Neural crest cell (in vitro differentiated cells): Measurements from ENCODE around the gene PDE5A. TPM values are rescaled to one million over a fixed set of nuclear protein-coding genes. Genes with fewer than 3 reads are reported as not detected.
"Not testable (repeated sequence)": the region's sequence is repeated elsewhere in the genome, so short reads cannot be mapped to it uniquely, and the experiment has no call there.

Experiments used
- DNase-seq: peaks from one replicate; pipeline ENCODE4 v3.0.0; 2021; ENCODE audit warnings: low read depth, mixed read lengths, low spot score
- H3K27ac Mint-ChIP-seq: one replicate; pipeline ENCODE4 v1.8.0; 2021; ENCODE audit warnings: mild to moderate bottlenecking, mixed read lengths; ENCODE audit not compliant: unreplicated experiment
- H3K27me3 Mint-ChIP-seq: 2 replicates; pipeline ENCODE4 v1.8.0; 2021; ENCODE audit warnings: low read depth, mild to moderate bottlenecking, mixed read lengths
- H3K36me3 Mint-ChIP-seq: 2 replicates; pipeline ENCODE4 v1.8.0; 2021; ENCODE audit warnings: low read depth, mild to moderate bottlenecking, mixed read lengths
- H3K4me1 Mint-ChIP-seq: 2 replicates; pipeline ENCODE4 v1.8.0; 2021; ENCODE audit warnings: mixed read lengths
- H3K4me3 Mint-ChIP-seq: one replicate; pipeline ENCODE4 v1.8.0; 2021; ENCODE audit warnings: mild to moderate bottlenecking, mixed read lengths
- H3K9me3 Mint-ChIP-seq: 2 replicates; pipeline ENCODE4 v1.8.0; 2021; ENCODE audit warnings: mixed read lengths
- total RNA-seq: library from RNA; stranded (reverse); gene quantifications from 2 replicates; pipeline ENCODE4 v1.2.1, GENCODE V29; 2021
- TF ChIP-seq, protein P1 (sequence below): fragments of 200-600 bp; sonication (generic); conservative IDR thresholded peaks from 2 replicates; pipeline ENCODE4 v1.5.0; 2021; ENCODE audit warnings: antibody characterized with exemption, mild to moderate bottlenecking

Gene PDE5A
- total RNA-seq, 1 donor from 2014 or later = 13.9 TPM

DNA sequence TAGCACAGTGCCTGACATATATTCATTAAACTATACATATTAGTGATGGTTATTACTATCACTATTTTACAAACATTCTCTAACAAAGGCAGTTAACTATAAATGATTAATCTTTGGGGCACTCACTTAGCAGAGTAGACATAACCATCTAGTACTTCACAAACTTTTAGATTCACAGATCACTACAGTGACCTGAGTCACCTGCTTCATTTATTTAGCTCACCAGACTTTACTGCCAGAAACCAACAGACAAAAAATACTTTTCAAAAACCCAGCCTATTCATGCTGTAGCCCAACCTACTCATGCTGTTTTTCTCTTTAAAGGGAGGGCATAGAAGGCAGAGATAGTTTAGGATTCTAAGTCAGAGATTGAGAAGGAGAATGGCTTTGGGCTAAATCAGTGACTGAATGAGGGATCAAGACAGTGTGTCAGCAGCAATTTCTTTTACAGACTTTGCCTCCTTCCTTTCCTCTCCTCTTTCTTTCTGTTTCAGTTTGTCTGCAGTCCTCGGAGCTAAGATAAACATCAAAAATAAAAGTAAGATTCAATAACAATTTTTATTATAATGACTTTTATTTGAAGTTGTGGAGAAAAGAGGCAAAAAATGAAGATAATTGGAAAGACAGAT is 34.7 kb upstream of the PDE5A start:
- TF ChIP-seq, protein P1, sequence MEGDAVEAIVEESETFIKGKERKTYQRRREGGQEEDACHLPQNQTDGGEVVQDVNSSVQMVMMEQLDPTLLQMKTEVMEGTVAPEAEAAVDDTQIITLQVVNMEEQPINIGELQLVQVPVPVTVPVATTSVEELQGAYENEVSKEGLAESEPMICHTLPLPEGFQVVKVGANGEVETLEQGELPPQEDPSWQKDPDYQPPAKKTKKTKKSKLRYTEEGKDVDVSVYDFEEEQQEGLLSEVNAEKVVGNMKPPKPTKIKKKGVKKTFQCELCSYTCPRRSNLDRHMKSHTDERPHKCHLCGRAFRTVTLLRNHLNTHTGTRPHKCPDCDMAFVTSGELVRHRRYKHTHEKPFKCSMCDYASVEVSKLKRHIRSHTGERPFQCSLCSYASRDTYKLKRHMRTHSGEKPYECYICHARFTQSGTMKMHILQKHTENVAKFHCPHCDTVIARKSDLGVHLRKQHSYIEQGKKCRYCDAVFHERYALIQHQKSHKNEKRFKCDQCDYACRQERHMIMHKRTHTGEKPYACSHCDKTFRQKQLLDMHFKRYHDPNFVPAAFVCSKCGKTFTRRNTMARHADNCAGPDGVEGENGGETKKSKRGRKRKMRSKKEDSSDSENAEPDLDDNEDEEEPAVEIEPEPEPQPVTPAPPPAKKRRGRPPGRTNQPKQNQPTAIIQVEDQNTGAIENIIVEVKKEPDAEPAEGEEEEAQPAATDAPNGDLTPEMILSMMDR = no peak
- Mint-ChIP-seq H3K27me3 (no peaks in the 10 kb centered on the region), H3K27ac (peak overlapping the region; percentile 58), H3K36me3 (no peaks in the 10 kb centered on the region), H3K4me1 (peaks cover 34% of the 10 kb centered on the region), H3K9me3 (no peaks in the 10 kb centered on the region), H3K4me3 (no peak overlapping the region)
- no peak for DNase-seq

DNA sequence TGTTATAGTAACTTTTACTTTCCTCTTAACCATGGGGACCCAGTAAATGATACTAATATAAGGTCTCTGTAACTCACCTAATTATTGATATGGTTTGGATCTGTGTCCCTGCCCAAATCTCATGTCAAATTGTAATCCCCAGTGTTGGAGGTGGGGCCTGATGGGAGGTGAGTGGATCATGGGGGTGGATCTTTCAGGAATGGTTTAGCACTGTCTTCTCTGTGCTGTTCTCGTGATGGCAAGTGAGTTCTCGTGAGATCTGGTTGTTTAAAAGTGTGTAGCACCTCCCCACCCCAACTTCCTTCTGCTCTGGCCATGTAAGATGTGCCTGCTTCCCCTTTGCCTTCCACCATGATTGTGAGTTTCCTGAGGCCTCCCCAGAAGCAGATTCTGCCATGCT is 34.0 kb upstream of the PDE5A start:
- peaks cover 32% of the 10 kb centered on the region for H3K4me1 Mint-ChIP-seq
- not testable (repeated sequence) for H3K4me3 Mint-ChIP-seq, H3K36me3 Mint-ChIP-seq, DNase-seq, H3K27me3 Mint-ChIP-seq, H3K9me3 Mint-ChIP-seq
- H3K27ac Mint-ChIP-seq = peak overlapping the region; percentile 12

DNA sequence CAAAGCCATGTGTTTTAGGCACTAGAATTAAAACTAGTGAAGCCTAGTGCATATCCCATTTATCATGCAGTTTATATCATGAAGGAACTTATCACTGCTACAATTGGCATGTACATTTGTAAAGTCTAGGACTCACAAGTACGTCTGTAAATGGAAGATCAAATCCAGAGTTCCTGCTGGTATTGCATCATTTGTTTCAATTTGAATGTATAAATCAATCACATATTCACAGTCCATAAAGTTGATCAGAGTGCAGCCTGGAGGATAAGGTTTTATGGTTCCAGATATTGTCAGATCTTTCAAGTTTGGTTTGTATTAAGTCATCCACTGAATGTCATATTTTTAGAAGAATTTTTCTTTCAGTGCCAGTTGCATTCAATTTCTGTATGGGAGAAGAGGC is 32.6 kb upstream of the PDE5A start:
- Mint-ChIP-seq H3K4me1 (peaks cover 25% of the 10 kb centered on the region), H3K27ac (no peak overlapping the region), H3K9me3 (no peaks in the 10 kb centered on the region), H3K36me3 (no peaks in the 10 kb centered on the region), H3K27me3 (no peaks in the 10 kb centered on the region), H3K4me3 (no peak overlapping the region)
- DNase-seq = no peak
- TF ChIP-seq, protein P1 = no peak

DNA sequence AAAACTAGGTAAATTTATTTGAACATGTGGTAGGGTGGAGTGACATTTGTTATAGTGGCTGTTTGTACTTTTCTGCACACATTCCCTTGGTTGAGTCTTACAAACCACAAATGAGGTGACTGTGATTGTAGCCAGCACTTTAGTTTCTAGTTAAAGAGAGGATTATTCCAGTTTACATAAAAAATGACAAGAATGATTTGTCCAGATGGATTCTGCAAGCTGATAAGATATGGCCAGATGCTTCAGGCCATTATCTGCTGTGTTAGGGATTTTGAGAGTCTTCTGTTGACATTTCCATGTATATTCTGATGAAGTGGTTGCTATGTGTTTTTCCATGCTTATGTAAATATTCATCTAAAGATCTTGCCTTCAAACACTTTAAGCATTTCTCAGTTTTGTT is 31.0 kb upstream of the PDE5A start:
- Mint-ChIP-seq H3K27me3 (no peaks in the 10 kb centered on the region), H3K27ac (no peak overlapping the region), H3K9me3 (no peaks in the 10 kb centered on the region), H3K4me3 (no peak overlapping the region), H3K4me1 (peaks cover 19% of the 10 kb centered on the region), H3K36me3 (no peaks in the 10 kb centered on the region)
- no peak for DNase-seq
- TF ChIP-seq, protein P1 = no peak

DNA sequence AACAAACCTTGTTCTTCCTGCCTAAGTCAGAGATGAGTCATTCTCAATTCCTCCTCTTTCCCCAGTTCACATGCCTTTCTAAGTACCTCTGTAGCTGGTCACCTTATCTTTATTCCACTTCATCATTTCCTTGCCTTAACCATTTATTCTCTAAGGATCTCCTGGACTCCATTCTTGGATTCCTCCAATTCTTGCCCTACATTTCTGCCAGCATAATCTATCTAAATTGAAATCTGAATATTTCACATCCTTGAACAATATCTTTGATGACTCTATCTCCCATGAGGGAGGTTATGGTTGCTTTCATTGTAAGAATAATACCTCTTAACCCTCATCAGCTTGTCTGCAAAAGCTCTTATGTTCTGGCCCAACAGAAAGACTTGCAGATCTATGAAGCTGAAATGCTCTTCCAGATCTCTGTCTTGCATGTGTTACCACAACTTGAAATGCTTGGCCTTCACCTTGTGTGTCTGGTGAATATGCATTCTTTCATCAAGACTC is 28.6 kb upstream of the PDE5A start:
- H3K9me3 Mint-ChIP-seq = no peaks in the 10 kb centered on the region
- no peak for DNase-seq
- no peaks in the 10 kb centered on the region for H3K36me3 Mint-ChIP-seq
- H3K4me3 Mint-ChIP-seq = no peak overlapping the region
- no peak overlapping the region for H3K27ac Mint-ChIP-seq
- no peaks in the 10 kb centered on the region for H3K27me3 Mint-ChIP-seq
- H3K4me1 Mint-ChIP-seq = no peaks in the 10 kb centered on the region
- TF ChIP-seq, protein P1 = no peak

DNA sequence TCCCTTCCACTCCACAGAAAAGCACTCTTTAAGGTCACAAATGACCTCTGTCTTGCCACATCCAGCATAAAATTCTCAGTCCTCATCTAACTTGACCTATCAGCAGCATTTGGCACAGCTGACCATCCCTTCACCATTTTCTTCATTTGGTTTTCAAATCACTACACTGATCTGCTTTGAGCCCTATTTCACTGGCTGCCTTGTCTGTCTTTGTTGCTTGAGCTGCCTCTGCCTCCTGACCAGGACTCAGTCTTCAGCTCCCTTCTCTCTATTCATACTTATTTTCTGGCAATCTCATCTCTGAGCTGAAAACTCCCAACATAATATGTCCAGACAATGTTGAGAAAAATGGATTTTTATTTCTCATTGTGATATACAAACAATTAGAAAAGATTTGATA is 27.7 kb upstream of the PDE5A start:
- Mint-ChIP-seq H3K27me3 (no peaks in the 10 kb centered on the region), H3K36me3 (no peaks in the 10 kb centered on the region), H3K9me3 (no peaks in the 10 kb centered on the region), H3K4me3 (no peak overlapping the region), H3K27ac (no peak overlapping the region), H3K4me1 (no peaks in the 10 kb centered on the region)
- TF ChIP-seq, protein P1 = no peak
- DNase-seq = no peak
